ENCODE results near the gene LIMS1. TPM values are rescaled to one million over a fixed set of nuclear protein-coding genes. Genes with fewer than 3 reads are reported as not detected.
"Not testable (repeated sequence)": the region's sequence is repeated elsewhere in the genome, so short reads cannot be mapped to it uniquely, and the experiment has no call there.

The LIMS1 gene
- total RNA-seq, 1 donor: 129 TPM

GRCh38 chr2:108491848-108492247 lies 42.4 kb upstream of the LIMS1 start:
- no peak for TF ChIP-seq CTCF (IDR thresholded peaks at IDR 0.05; ENCODE audit: extremely low read depth, low read depth, low read length)
- peak overlapping the region; percentile 20 for H3K4me2 ChIP-seq (ENCODE audit: insufficient read depth, low read length)
- peaks cover 7% of the 10 kb centered on the region for H3K4me1 ChIP-seq (ENCODE audit: insufficient read depth, low read length)
- H3K27me3 ChIP-seq (ENCODE audit: insufficient read depth, low read length): no peaks in the 10 kb centered on the region
- no peaks in the 10 kb centered on the region for H3K79me2 ChIP-seq (ENCODE audit: insufficient read depth, low read length)
- peaks cover 43% of the 10 kb centered on the region for H3K36me3 ChIP-seq (ENCODE audit: insufficient read depth, low read length)
- no peaks in the 10 kb centered on the region for H4K20me1 ChIP-seq (ENCODE audit: insufficient read depth, low read length)
- peak overlapping the region; percentile 29 for H3K27ac ChIP-seq (ENCODE audit: low read depth, low read length)
- no peak for DNase-seq (ENCODE audit: insufficient read length, low spot score, missing footprints)
- no peak overlapping the region for H3K4me3 ChIP-seq (ENCODE audit: insufficient read depth, low read length)
- no peak overlapping the region for H2AFZ ChIP-seq (ENCODE audit: low read length)
- no peaks in the 10 kb centered on the region for H3K9me3 ChIP-seq (ENCODE audit: low read depth, low read length)

GRCh38 chr2:108492364-108492763 lies 41.9 kb upstream of the LIMS1 start:
- Histone ChIP-seq H3K4me1 (ENCODE audit: insufficient read depth, low read length) (peaks cover 7% of the 10 kb centered on the region), H3K4me2 (ENCODE audit: insufficient read depth, low read length) (peak overlapping the region; percentile 20), H3K79me2 (ENCODE audit: insufficient read depth, low read length) (no peaks in the 10 kb centered on the region), H3K36me3 (ENCODE audit: insufficient read depth, low read length) (peaks cover 39% of the 10 kb centered on the region), H3K27me3 (ENCODE audit: insufficient read depth, low read length) (no peaks in the 10 kb centered on the region), H4K20me1 (ENCODE audit: insufficient read depth, low read length) (no peaks in the 10 kb centered on the region), H3K9me3 (ENCODE audit: low read depth, low read length) (no peaks in the 10 kb centered on the region), H3K4me3 (ENCODE audit: insufficient read depth, low read length) (no peak overlapping the region), H3K27ac (ENCODE audit: low read depth, low read length) (peak overlapping the region; percentile 29), H2AFZ (ENCODE audit: low read length) (no peak overlapping the region)
- no peak for TF ChIP-seq CTCF (IDR thresholded peaks at IDR 0.05; ENCODE audit: extremely low read depth, low read depth, low read length)
- peak; percentile 85 for DNase-seq (ENCODE audit: insufficient read length, low spot score, missing footprints)

- not testable (repeated sequence) for H3K4me2 ChIP-seq (ENCODE audit: insufficient read depth, low read length); H4K20me1 ChIP-seq (ENCODE audit: insufficient read depth, low read length); H3K9me3 ChIP-seq (ENCODE audit: low read depth, low read length); H3K79me2 ChIP-seq (ENCODE audit: insufficient read depth, low read length); H3K27me3 ChIP-seq (ENCODE audit: insufficient read depth, low read length); H3K4me1 ChIP-seq (ENCODE audit: insufficient read depth, low read length); DNase-seq (ENCODE audit: insufficient read length, low spot score, missing footprints); H3K4me3 ChIP-seq (ENCODE audit: insufficient read depth, low read length); H2AFZ ChIP-seq (ENCODE audit: low read length); H3K27ac ChIP-seq (ENCODE audit: low read depth, low read length)
- peaks cover 13% of the 10 kb centered on the region for H3K36me3 ChIP-seq (ENCODE audit: insufficient read depth, low read length)
These were observed 38.1 kb upstream of the LIMS1 start for GRCh38 chr2:108496167-108496566.

GRCh38 chr2:108507620-108508019 lies 26.6 kb upstream of the LIMS1 start:
- not testable (repeated sequence) for H3K4me1 ChIP-seq (ENCODE audit: insufficient read depth, low read length); H3K27ac ChIP-seq (ENCODE audit: low read depth, low read length); H3K27me3 ChIP-seq (ENCODE audit: insufficient read depth, low read length); H3K36me3 ChIP-seq (ENCODE audit: insufficient read depth, low read length); H3K4me2 ChIP-seq (ENCODE audit: insufficient read depth, low read length); H2AFZ ChIP-seq (ENCODE audit: low read length); H3K79me2 ChIP-seq (ENCODE audit: insufficient read depth, low read length); H3K4me3 ChIP-seq (ENCODE audit: insufficient read depth, low read length); H4K20me1 ChIP-seq (ENCODE audit: insufficient read depth, low read length); H3K9me3 ChIP-seq (ENCODE audit: low read depth, low read length)
- DNase-seq (ENCODE audit: insufficient read length, low spot score, missing footprints): peak; percentile 25

- H3K4me1 ChIP-seq (ENCODE audit: insufficient read depth, low read length); H3K9me3 ChIP-seq (ENCODE audit: low read depth, low read length); H3K79me2 ChIP-seq (ENCODE audit: insufficient read depth, low read length); H3K36me3 ChIP-seq (ENCODE audit: insufficient read depth, low read length); H3K27me3 ChIP-seq (ENCODE audit: insufficient read depth, low read length); H3K4me3 ChIP-seq (ENCODE audit: insufficient read depth, low read length); H2AFZ ChIP-seq (ENCODE audit: low read length); H4K20me1 ChIP-seq (ENCODE audit: insufficient read depth, low read length); H3K4me2 ChIP-seq (ENCODE audit: insufficient read depth, low read length); H3K27ac ChIP-seq (ENCODE audit: low read depth, low read length); DNase-seq (ENCODE audit: insufficient read length, low spot score, missing footprints): not testable (repeated sequence)
These were observed 21.8 kb upstream of the LIMS1 start for GRCh38 chr2:108512431-108512830.

GRCh38 chr2:108514478-108514877 lies 19.8 kb upstream of the LIMS1 start:
- not testable (repeated sequence) for H3K79me2 ChIP-seq (ENCODE audit: insufficient read depth, low read length); H3K4me3 ChIP-seq (ENCODE audit: insufficient read depth, low read length); H3K9me3 ChIP-seq (ENCODE audit: low read depth, low read length); H3K27me3 ChIP-seq (ENCODE audit: insufficient read depth, low read length); H3K27ac ChIP-seq (ENCODE audit: low read depth, low read length); H3K36me3 ChIP-seq (ENCODE audit: insufficient read depth, low read length); H3K4me2 ChIP-seq (ENCODE audit: insufficient read depth, low read length); H4K20me1 ChIP-seq (ENCODE audit: insufficient read depth, low read length); H3K4me1 ChIP-seq (ENCODE audit: insufficient read depth, low read length); H2AFZ ChIP-seq (ENCODE audit: low read length); DNase-seq (ENCODE audit: insufficient read length, low spot score, missing footprints)

GRCh38 chr2:108524688-108525087 lies 9.6 kb upstream of the LIMS1 start:
- H3K4me2 ChIP-seq (ENCODE audit: insufficient read depth, low read length); H3K27me3 ChIP-seq (ENCODE audit: insufficient read depth, low read length); H3K9me3 ChIP-seq (ENCODE audit: low read depth, low read length); H3K4me1 ChIP-seq (ENCODE audit: insufficient read depth, low read length); H3K27ac ChIP-seq (ENCODE audit: low read depth, low read length); H3K4me3 ChIP-seq (ENCODE audit: insufficient read depth, low read length); H3K36me3 ChIP-seq (ENCODE audit: insufficient read depth, low read length); H4K20me1 ChIP-seq (ENCODE audit: insufficient read depth, low read length); DNase-seq (ENCODE audit: insufficient read length, low spot score, missing footprints); H3K79me2 ChIP-seq (ENCODE audit: insufficient read depth, low read length); H2AFZ ChIP-seq (ENCODE audit: low read length): not testable (repeated sequence)

GRCh38 chr2:108525258-108525657 lies 9.0 kb upstream of the LIMS1 start:
- H4K20me1 ChIP-seq (ENCODE audit: insufficient read depth, low read length); H3K27ac ChIP-seq (ENCODE audit: low read depth, low read length); H3K9me3 ChIP-seq (ENCODE audit: low read depth, low read length); H3K4me3 ChIP-seq (ENCODE audit: insufficient read depth, low read length); H3K36me3 ChIP-seq (ENCODE audit: insufficient read depth, low read length); H3K79me2 ChIP-seq (ENCODE audit: insufficient read depth, low read length); H3K4me2 ChIP-seq (ENCODE audit: insufficient read depth, low read length); H3K4me1 ChIP-seq (ENCODE audit: insufficient read depth, low read length); DNase-seq (ENCODE audit: insufficient read length, low spot score, missing footprints); H3K27me3 ChIP-seq (ENCODE audit: insufficient read depth, low read length); H2AFZ ChIP-seq (ENCODE audit: low read length): not testable (repeated sequence)

Measured in osteoblast (primary cell).